SJSA1 (cell line): ENCODE measurements around the gene PPP1R1C. TPM values are rescaled to one million over a fixed set of nuclear protein-coding genes. Genes with fewer than 3 reads are reported as not detected.
"Not testable (repeated sequence)": the region's sequence is repeated elsewhere in the genome, so short reads cannot be mapped to it uniquely, and the experiment has no call there.

ENCODE experiments used
- DNase-seq, 2 experiments: peaks; one replicate each; pipeline ENCODE4 v3.0.0-alpha.2; 2015 to 2020; ENCODE audit warnings: low spot score in 2 of 2, low read depth in 1 of 2
- H3K27ac ChIP-seq: fragments of 250-450 bp; sonication (Bioruptor Pico); 2 replicates; pipeline ENCODE4 v1.5.1; 2020; ENCODE audit warnings: mild to moderate bottlenecking, moderate library complexity
- H3K27me3 ChIP-seq: fragments of 250-450 bp; sonication (Bioruptor Pico); replicated peaks from 2 replicates; pipeline ENCODE4 v1.5.1; 2020; ENCODE audit warnings: mild to moderate bottlenecking, moderate library complexity
- H3K36me3 ChIP-seq: fragments of 250-450 bp; sonication (Bioruptor Pico); 2 replicates; pipeline ENCODE4 v1.5.1; 2020; ENCODE audit warnings: mild to moderate bottlenecking
- H3K4me1 ChIP-seq: fragments of 250-450 bp; sonication (Bioruptor Pico); replicated peaks from 2 replicates; pipeline ENCODE4 v1.6.1; 2021; ENCODE audit warnings: mild to moderate bottlenecking
- H3K4me3 ChIP-seq: fragments of 250-450 bp; sonication (Bioruptor Pico); 2 replicates; pipeline ENCODE4 v1.5.1; 2020; ENCODE audit warnings: mild to moderate bottlenecking
- H3K9me3 ChIP-seq: fragments of 250-450 bp; sonication (Bioruptor Pico); replicated peaks from 2 replicates; pipeline ENCODE4 v1.5.1; 2020; ENCODE audit warnings: mild to moderate bottlenecking
- total RNA-seq: library from RNA; depleted of rRNA; stranded (reverse); fragments of >200 nt; shearing (Covaris generic); gene quantifications from 2 replicates; pipeline ENCODE4 v1.2.3, GENCODE V29; 2014

PPP1R1C gene
- total RNA-seq, 1 experiment from 2014 or later: 0.32 TPM

DNA sequence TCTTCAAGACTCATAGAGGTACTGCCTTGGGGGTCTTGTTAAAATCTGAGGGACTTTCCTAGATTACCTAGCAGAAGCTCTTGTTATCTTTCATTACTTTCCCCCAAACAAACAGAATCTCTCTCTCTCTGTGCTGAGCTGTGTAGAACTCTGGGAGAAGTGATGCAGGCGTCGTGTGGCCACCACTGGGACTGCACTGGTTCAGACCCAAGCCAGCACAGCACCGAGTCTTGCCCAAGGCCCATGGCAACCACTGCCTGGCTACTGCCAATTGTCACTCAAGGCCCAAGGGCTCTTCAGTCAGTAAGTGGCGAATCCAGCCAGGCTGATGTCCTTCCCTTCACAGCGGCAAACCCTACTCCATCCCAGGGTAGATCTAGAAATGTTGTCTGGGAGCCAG, 28.6 kb downstream of the PPP1R1C start:
- no peaks in the 10 kb centered on the region for H3K36me3 ChIP-seq
- no peak overlapping the region for H3K4me3 ChIP-seq
- H3K27ac ChIP-seq: no peak overlapping the region
- no peaks in the 10 kb centered on the region for H3K9me3 ChIP-seq
- DNase-seq: no peak
- H3K27me3 ChIP-seq: no peaks in the 10 kb centered on the region
- peaks cover 6% of the 10 kb centered on the region for H3K4me1 ChIP-seq

DNA sequence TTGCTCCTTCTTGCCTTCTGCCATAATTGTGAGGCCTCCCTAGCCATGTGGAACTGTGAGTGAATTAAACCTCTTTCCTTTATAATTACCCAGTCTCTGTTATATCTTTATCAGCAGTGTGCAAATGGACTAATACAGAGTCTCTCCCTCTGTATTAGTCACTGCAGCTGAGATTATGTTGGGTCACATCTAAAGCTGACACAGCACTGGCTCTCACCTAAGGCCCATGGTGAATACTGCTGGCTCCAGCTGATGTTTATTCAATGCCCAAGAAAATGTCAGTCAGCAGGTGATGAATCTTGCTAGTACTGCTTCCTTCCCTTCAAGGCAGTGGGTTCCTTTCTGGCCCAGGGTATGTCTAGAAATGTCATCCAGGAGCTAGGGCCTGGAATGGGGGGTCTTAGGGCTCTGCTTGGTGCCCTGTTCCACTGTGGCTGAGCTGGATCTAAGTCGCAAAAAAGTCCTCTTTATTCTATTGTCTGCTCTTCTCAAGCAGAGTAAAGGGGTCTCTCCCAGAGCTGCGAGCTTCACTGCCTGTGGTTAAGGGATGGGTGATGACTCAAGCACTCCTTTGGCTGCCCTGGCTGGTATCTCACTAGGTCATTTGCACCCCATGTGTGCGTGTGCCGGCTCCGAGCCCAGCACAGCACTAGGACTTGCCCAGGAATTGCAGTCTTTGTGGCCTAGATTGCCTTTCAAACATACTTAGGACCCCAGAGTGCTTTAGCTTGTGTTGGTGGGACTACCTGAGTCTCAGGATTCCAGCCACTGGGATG, 29.9 kb downstream of the PPP1R1C start:
- H3K36me3 ChIP-seq: no peaks in the 10 kb centered on the region
- H3K27ac ChIP-seq: no peak overlapping the region
- DNase-seq: no peak
- H3K4me3 ChIP-seq: no peak overlapping the region
- H3K9me3 ChIP-seq: no peaks in the 10 kb centered on the region
- H3K27me3 ChIP-seq: no peaks in the 10 kb centered on the region
- peaks cover 7% of the 10 kb centered on the region for H3K4me1 ChIP-seq

DNA sequence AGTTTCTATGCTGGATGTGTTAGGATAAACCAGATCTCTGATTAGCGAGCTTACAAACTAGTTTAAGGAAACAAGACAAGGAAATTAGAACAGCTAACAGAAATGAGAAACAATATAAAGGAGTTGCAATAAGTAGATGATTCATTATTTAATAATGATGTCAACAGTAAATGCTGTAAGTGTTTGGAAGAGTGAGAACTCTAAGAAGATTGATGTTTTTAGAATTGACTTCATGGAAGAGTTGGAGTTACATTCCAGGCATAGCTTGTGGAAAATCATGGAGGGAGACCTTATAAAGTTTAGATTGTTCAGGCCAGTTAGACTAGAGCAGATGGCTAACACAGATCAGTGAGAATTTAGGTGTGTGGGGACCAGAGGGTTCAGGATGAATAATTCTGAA, 32.6 kb downstream of the PPP1R1C start:
- Histone ChIP-seq H3K4me3 (no peak overlapping the region), H3K36me3 (no peaks in the 10 kb centered on the region), H3K27ac (no peak overlapping the region; the same call in 1 of the 2 replicates), H3K4me1 (peaks cover 12% of the 10 kb centered on the region), H3K9me3 (no peaks in the 10 kb centered on the region; the same call in 1 of the 2 replicates), H3K27me3 (no peaks in the 10 kb centered on the region)
- peak in 1 of 2 experiments; percentile 28 for DNase-seq

DNA sequence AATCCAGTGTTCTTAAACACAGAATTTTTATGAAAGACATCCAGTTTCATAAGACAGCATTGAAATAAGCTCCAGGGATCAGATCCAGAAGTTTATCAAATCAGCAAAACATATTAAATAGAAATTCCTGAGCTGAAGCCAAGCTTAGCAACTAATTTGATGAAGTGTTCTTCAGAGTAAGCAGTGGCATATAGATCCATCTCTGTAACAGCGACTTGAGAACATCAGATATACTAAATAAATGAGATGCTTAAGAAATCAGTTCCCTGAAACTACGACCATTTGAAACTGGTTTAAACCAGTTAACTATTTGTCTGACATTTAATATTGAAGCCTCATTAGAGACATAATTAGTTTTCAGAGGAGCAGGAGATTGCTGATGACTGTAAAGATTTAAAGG, 34.1 kb downstream of the PPP1R1C start:
- DNase-seq: no peak
- no peaks in the 10 kb centered on the region; the same call in 1 of the 2 replicates for H3K9me3 ChIP-seq
- no peak overlapping the region for H3K27ac ChIP-seq
- H3K27me3 ChIP-seq: no peaks in the 10 kb centered on the region
- no peak overlapping the region for H3K4me3 ChIP-seq
- no peaks in the 10 kb centered on the region for H3K36me3 ChIP-seq
- H3K4me1 ChIP-seq: peaks cover 12% of the 10 kb centered on the region

DNA sequence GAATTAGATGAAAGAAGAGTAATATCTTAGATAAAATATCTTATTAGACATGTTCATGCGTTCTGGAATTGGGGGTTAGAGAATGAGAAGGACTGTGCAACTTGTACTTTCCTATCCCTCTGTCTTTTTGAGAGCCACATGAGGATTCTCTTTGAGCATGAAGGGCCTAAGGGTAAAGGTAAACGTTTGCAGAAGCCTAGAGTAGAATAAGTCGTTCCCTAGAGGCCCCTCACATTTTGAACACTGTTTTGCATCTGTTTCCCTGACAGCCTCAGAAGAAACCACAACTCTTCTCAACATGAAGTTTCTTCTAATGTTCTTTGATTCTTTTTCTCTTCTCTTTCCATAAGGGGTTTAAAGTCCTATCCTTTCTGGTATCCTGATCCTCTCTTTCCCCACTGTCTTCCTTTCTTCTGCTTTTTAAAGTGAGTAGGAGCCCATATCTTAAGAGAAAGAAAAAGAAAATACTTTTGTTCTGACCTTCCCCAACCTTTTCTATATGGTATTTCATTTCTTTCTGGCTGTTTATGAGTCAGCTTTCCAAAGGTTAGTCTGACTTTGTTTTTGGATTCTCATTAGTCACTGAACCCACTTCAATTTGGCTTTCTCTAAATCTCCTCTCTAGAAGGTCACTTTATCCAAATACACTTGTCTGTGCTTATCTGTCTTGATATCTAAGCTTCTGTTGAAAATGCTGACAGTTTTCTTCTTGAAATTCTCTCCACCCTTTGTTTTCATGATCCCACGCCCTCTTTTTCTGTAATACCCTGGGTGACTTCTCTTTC, 34.8 kb downstream of the PPP1R1C start:
- H3K36me3 ChIP-seq: no peaks in the 10 kb centered on the region
- DNase-seq: peak in 1 of 2 experiments; percentile 4
- H3K4me3 ChIP-seq: no peak overlapping the region
- no peak overlapping the region for H3K27ac ChIP-seq
- peaks cover 12% of the 10 kb centered on the region for H3K4me1 ChIP-seq
- H3K27me3 ChIP-seq: no peaks in the 10 kb centered on the region
- no peaks in the 10 kb centered on the region; the same call in 1 of the 2 replicates for H3K9me3 ChIP-seq

DNA sequence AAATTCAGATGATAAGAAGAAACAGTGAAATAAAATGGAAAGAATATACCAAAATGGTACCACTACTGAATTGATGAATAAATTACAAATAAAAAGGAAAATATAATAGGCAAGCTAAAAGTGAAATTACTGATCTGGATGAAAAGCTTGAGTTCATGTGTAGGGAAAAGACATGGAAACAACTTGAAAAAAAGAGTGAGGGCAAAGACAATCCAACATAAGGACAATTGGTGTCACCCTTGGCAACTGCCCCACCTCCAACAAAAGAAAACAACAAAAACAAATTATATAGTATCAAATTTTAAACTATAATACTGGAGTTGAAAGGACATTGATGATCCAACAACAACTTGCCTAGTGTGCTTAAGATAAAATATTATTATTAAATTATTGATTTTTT, 37.6 kb downstream of the PPP1R1C start:
- no peak overlapping the region for H3K27ac ChIP-seq
- H3K4me3 ChIP-seq: no peak overlapping the region
- peaks cover 10% of the 10 kb centered on the region for H3K4me1 ChIP-seq
- no peaks in the 10 kb centered on the region for H3K36me3 ChIP-seq
- DNase-seq: no peak
- no peaks in the 10 kb centered on the region for H3K27me3 ChIP-seq
- H3K9me3 ChIP-seq: no peaks in the 10 kb centered on the region; the same call in 1 of the 2 replicates

DNA sequence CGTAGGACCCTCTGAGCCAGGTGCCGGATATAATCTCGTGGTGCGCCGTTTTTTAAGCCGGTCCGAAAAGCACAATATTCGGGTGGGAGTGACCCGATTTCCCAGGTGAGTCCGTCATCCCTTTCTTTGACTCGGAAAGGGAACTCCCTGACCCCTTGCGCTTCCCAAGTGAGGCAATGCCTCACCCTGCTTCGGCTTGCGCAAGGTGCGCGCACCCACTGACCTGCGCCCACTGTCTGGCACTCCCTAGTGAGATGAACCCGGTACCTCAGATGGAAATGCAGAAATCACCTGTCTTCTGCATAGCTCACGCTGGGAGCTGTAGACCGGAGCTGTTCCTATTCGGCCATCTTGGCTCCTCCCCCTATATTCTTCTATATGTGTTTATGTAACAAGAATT, 45.2 kb downstream of the PPP1R1C start:
- not testable (repeated sequence) for H3K9me3 ChIP-seq, H3K27ac ChIP-seq, DNase-seq, H3K27me3 ChIP-seq, H3K4me1 ChIP-seq, H3K4me3 ChIP-seq, H3K36me3 ChIP-seq

DNA sequence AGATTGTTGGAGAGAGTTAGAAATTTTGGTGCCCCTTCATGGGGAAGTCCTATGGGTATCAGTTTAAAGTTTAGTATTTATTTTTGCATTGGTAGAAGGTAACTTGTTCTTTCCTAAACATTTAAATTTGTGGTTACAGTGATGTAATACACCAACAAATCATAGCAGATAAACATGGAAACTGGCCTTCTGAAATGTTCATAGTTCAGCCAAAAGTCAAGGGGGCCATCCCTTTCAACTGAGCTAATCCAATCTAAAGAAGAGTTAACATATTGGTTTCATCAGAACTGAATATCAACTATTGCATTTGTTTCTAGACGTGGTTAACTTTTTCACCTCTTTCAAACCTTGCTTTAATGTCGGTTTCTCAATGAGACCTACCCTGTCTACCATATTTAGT, 46.3 kb downstream of the PPP1R1C start:
- Histone ChIP-seq H3K36me3 (no peaks in the 10 kb centered on the region), H3K4me3 (no peak overlapping the region), H3K27me3 (no peaks in the 10 kb centered on the region), H3K9me3 (no peaks in the 10 kb centered on the region), H3K4me1 (peaks cover 3% of the 10 kb centered on the region; the same call in 1 of the 2 replicates), H3K27ac (no peak overlapping the region)
- DNase-seq: no peak

DNA sequence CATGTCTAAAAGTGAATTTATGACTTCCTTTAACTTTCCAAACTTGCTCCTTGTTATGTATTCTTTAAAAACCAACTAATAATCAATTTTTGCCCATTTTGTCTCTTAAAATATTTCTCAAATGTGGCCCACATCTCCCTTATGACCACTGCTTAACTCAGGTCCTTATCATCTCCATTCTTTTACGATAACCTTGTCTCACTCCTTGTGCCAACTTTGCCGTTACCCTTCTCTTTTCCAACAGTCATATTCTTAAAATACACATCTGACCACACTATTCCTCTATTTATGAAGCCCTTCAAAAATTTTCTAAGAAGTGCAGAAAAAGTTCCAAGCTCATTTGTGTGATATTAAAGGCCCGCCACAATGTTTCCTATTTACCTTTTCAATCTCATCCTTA, 47.8 kb downstream of the PPP1R1C start:
- H3K9me3 ChIP-seq: no peaks in the 10 kb centered on the region
- H3K27ac ChIP-seq: no peak overlapping the region
- DNase-seq: no peak

DNA sequence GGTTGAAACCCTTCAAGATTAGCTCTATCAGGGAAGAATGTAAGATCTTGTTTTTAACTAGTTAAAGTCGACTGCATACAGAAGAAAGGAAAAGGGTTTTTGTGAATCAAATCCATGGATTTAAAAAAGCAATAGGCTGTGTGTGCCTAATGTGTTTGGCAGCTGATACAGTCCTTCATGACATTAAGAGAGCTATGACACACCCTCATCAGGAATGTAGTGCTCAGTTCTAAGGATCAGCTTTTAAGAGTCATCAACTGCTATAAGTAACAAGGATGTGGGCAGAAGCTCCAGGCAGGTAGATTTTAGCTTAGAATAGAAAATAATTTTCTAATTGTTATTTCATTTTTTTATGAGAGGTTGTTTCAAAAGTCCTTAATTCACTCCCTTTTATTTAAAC, 52.9 kb downstream of the PPP1R1C start:
- peak in 1 of 2 experiments; percentile 26 for DNase-seq
- no peak overlapping the region for H3K27ac ChIP-seq
- H3K36me3 ChIP-seq: no peaks in the 10 kb centered on the region
- H3K4me1 ChIP-seq: peaks cover 15% of the 10 kb centered on the region; the same call in 1 of the 2 replicates
- no peaks in the 10 kb centered on the region for H3K27me3 ChIP-seq
- no peaks in the 10 kb centered on the region for H3K9me3 ChIP-seq
- H3K4me3 ChIP-seq: no peak overlapping the region

More for the DNA sequence above, 47.8 kb downstream of the PPP1R1C start:
- Histone ChIP-seq H3K4me1 (peaks cover 8% of the 10 kb centered on the region; the same call in 1 of the 2 replicates), H3K4me3 (no peak overlapping the region), H3K27me3 (no peaks in the 10 kb centered on the region), H3K36me3 (no peaks in the 10 kb centered on the region)

DNA sequence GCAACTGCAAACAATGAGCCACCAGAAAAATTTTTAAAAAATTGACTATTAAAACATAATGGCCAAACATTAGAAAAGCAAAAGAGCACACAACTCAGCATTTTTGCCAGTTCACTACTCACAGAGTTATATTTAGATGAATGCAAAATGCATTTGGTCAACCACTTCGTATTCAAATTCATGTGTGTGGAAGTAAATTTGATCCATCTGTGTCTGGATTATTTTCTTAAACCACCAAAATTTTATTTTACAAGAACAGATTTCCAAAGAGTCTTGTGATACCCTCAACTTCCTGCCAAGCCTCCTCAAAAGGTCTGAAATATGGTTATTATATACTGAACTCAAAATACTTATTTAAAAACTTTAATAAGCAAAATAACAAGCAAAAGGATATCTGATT, 57.4 kb downstream of the PPP1R1C start:
- H3K27me3 ChIP-seq: no peaks in the 10 kb centered on the region
- H3K36me3 ChIP-seq: no peaks in the 10 kb centered on the region
- H3K27ac ChIP-seq: no peak overlapping the region
- H3K4me1 ChIP-seq: peaks cover 9% of the 10 kb centered on the region; the same call in 1 of the 2 replicates
- H3K9me3 ChIP-seq: no peaks in the 10 kb centered on the region
- no peak overlapping the region for H3K4me3 ChIP-seq
- no peak for DNase-seq

DNA sequence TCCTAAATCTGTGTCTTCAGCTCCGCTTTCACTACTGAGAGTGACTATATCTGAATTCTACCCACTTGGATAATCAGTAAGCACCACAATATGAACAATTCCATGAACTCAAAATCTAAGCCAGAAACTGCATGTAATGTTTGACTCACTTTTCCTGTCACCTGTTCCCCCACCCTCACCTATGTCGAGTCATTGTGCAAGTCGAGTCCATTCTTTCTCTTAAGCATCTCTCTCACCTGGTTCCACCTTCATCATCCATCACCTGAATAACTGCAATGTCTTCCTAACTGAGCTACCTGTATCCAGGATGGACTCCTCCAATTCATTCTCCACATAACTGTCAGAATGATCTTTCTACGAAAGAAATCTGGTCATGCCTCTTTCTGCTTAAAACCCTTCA, 58.2 kb downstream of the PPP1R1C start:
- Histone ChIP-seq H3K9me3 (no peaks in the 10 kb centered on the region), H3K27me3 (no peaks in the 10 kb centered on the region), H3K4me1 (peaks cover 3% of the 10 kb centered on the region; the same call in 1 of the 2 replicates), H3K27ac (no peak overlapping the region), H3K4me3 (no peak overlapping the region), H3K36me3 (no peaks in the 10 kb centered on the region)
- DNase-seq: no peak

DNA sequence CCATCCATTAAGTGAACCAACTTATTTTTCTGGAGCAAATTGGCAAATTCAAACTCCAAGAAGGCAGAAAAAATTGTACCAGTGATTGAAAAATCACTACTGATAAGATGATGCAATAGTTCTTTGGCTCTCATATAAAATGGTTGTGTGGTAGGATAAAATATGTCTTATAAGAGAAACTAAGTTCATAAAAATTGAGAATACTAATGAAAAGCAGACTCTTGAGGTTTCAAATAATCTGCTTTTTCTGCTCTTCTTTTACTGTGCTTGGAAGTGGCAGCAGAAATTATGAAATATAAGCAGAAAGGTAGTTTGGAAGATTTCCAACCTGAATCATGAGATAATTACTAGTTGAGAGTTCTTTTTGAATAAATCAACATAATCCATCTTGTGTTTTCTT, 61.9 kb downstream of the PPP1R1C start:
- H3K4me3 ChIP-seq: no peak overlapping the region
- no peaks in the 10 kb centered on the region for H3K27me3 ChIP-seq
- no peaks in the 10 kb centered on the region for H3K9me3 ChIP-seq
- no peaks in the 10 kb centered on the region for H3K36me3 ChIP-seq
- H3K4me1 ChIP-seq: no peaks in the 10 kb centered on the region
- H3K27ac ChIP-seq: no peak overlapping the region
- no peak for DNase-seq

DNA sequence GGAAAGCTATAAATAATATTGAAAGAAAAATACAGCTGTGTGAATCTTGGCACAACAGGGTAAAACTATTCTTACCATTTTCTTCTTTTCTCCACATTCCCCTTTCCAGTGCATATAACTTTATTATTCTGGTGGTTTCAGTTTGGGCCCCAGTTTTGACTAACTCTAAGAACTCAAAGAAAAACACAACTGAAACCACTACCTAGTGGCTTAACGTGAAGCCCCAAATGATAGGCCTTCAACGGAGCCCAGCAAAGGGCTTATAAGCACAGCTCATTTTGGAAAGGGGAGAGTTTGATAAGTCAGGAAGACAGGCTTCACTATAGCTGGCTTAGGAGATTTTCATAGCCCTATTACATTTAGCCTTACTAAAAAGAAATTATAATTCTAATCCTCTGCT, 62.4 kb downstream of the PPP1R1C start:
- no peak for DNase-seq
- H3K36me3 ChIP-seq: no peaks in the 10 kb centered on the region
- no peak overlapping the region for H3K27ac ChIP-seq
- H3K27me3 ChIP-seq: no peaks in the 10 kb centered on the region
- no peak overlapping the region for H3K4me3 ChIP-seq
- H3K4me1 ChIP-seq: no peaks in the 10 kb centered on the region
- H3K9me3 ChIP-seq: no peaks in the 10 kb centered on the region
